Measurements from ENCODE around the gene SUMO2. TPM values are rescaled to one million over a fixed set of nuclear protein-coding genes. Genes with fewer than 3 reads are reported as not detected.
A peak's percentile ranks its signal among the peaks of the same experiment; 100 is the strongest.
"Not testable (repeated sequence)": the region's sequence is repeated elsewhere in the genome, so short reads cannot be mapped to it uniquely, and the experiment has no call there.

The SUMO2 gene
- polyA plus RNA-seq (2013, experiment 1 of 2; ENCODE audit: insufficient read length) = 440 TPM
- 444 TPM for polyA plus RNA-seq (2013, experiment 2 of 2; ENCODE audit: insufficient read length)

GRCh38 chr17:75182569-75183436, at the start of gene SUMO2:
Gene SUMO2, minus strand, starts transcription at chr17:75182959. Its CDS starts 125 bp downstream, at chr17:75182834.
- peak; percentile 96 for DNase-seq

DNA sequence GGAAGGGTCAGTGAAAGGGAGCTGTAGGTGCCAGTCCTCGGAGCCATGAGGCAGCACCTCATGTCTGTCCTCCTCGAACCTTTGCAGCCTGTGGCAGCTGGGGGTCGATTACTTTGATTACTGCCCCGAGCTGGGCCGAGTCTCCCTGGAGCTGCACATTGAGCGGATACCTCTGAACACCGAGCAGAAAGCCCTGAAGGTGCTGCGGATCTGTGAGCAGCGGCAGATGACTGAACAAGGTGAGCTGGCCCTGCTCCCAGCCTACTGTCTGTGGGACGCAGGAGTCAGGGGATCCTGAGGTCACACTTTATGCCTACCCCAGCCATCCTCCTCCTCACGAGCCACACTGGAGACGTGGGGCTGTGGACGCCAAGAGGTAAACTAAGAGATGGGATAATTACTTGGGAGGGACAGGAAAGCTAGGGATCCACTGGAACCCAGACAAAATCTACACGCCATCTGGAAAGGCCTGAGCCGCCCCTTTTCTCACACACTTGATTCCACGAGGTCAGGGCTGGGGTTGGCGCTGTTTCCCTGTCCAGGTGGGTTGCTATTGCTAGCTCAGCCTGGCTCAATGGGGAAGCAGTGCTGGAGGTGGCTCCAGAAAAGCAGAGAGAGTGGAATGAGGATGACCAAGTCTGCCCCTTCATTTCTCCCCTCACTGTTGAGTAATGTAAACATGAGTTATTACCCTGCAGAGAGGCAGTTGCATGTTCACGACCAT, 49.1 kb upstream of the SUMO2 start:
- DNase-seq = no peak

DNA sequence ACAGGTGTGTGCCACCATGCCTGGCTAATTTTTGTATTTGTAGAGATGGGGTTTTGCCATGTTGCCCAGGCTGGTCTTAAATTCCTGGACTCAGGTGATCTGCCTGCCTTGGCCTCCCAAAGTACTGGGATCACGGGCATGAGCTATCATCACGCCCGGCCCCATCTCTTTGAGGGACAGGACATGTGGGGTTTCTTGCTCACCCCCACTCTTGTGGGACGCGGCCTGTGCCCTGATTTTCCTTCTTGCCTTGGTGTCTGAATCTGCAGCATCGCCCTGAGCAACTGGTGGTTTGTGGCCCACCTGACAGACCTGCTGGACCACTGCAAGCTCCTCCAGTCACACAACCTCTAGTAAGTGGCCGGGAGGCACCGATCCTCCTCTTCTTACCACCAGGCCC, 48.3 kb upstream of the SUMO2 start:
- DNase-seq = no peak

- DNase-seq = no peak
These were observed 46.1 kb upstream of the SUMO2 start for GRCh38 chr17:75228847-75229246.

GRCh38 chr17:75228305-75228704, 45.5 kb upstream of the SUMO2 start:
- DNase-seq = no peak

GRCh38 chr17:75227729-75228128, 45.0 kb upstream of the SUMO2 start:
- DNase-seq = no peak

- no peak for DNase-seq
These were observed 42.3 kb upstream of the SUMO2 start for GRCh38 chr17:75225016-75225415.

GRCh38 chr17:75219815-75220214, 37.1 kb upstream of the SUMO2 start:
- no peak for DNase-seq

- DNase-seq = no peak
These were observed 35.4 kb upstream of the SUMO2 start for GRCh38 chr17:75218131-75218530.

DNA sequence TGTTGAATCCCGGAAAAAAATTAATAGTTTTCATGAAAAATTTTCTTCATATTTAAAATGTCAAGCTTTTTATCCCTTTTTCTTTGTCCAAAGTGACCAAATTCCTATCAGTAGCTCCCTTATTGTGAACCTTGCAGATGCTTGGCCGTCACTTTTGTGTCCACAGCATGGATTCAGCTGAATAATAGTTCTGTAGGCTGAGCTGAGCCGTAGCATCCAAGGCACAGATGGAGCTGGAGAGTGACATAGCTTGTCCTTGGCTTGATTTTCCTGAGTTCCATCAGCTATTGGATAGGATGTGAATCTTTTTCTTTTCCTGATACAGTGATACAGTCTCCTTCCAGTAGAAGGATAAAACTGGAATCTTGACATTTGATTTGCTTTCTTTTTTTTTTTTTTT, 26.3 kb upstream of the SUMO2 start:
- no peak for DNase-seq

DNA sequence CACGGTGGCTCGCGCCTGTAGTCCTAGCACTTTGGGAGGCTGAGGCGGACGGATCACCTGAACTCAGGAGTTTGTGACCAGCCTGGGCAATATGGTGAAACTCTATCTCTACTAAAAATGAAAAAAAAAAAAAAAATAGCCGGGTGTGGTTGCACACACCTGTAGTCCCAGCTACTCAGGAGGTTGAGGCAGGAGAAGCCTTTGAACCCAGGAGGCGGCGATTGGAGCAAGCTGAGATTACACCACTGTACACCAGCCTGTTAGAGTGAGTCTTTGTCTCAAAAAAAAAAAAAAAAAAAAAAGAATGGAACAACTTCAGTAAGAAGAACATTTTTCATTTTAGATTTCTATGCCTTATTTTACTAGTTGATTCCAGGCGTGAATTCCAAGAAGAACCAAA, 25.4 kb upstream of the SUMO2 start:
- no peak for DNase-seq

DNA sequence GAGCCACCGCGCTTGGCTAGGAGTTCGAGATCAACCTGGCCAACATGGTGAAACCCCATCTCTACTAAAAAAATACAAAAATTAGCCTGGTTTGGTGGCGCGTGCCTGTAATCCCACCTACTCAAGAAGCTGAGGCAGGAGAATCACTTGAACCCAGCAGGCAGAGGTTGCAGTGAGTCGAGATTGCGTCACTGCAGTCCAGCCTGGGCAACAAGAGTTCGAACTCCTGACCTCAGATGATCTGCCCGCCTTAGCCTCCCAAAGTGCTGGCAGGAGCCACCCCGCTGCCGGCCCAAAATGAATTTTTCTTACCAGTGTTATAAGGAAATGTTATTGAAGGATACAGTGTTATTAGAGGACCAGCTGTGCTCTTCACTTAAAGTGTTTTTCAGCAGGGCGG, 25.0 kb upstream of the SUMO2 start:
- DNase-seq = no peak

DNA sequence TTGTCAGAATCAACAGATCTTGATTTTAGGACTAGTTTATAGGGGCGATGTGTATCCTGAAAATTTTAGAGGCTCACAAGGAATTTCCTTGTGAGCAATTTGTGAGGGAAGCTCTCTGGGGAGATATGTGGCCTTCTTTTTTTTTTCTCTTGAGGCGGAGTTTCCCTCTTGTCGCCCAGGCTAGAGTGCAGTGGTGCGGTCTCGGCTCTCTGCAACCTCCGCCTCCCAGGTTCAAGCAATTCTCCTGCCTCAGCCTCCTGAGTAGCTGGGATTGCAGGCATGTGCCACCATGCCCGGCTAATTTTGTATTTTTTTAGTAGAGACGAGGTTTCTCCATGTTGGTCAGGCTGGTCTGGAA, 24.3 kb upstream of the SUMO2 start:
- not testable (repeated sequence) for DNase-seq

DNA sequence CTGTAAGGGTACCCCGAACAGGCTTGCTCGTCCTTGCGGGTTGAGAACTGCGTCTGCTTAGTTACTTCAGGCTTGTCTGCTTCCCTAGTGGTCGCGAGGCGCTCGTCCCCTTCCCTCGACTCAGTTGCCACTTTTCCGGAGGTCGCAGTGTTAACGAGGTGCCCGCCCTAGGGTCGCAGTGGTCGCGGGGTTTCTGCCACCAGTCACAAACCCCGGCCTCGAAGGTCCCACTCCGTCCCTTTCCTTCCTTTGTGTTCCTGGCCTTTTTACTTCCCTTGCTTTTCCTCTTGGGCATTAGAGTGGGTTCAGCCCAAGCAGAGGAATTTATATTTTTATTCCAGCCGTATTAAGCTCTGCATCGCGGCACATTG, 23.0 kb upstream of the SUMO2 start:
- DNase-seq = no peak

GRCh38 chr17:75205037-75205792, 22.5 kb upstream of the SUMO2 start, which contains the start of gene NUP85:
Gene NUP85, plus strand, starts transcription at chr17:75205679. Its CDS starts 83 bp downstream, at chr17:75205762.
- DNase-seq = peak; percentile 93

- DNase-seq = no peak
These were observed 17.3 kb upstream of the SUMO2 start for GRCh38 chr17:75199886-75200618.

DNA sequence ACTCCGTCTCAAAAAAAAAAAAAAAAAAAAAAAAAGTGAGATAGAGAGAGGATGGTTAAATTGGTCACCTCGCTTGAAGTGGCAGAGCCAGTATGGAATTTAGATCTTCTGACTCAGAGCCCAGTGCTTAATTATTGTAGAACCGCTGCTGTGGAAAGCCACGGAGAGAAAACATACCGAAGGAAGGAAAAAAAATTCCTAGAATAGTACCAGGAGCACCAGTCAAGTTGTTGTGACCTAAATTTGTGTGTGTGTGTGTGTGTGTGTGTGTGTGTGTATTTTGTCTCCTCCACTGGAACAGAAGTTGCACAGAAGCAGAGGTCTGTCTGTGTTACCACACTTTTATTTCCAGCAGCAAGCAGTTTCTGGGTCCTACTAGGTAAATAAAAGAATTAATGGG, 12.1 kb upstream of the SUMO2 start:
- DNase-seq = peak; percentile 47

- DNase-seq = peak; percentile 37
These were observed 8.8 kb upstream of the SUMO2 start for GRCh38 chr17:75191584-75191983.

- no peak for DNase-seq
These were observed 5.9 kb upstream of the SUMO2 start for GRCh38 chr17:75188614-75189013.

- DNase-seq = no peak
These were observed 1.5 kb upstream of the SUMO2 start for GRCh38 chr17:75183999-75184884.

- DNase-seq = no peak
These were observed 515 bp downstream of the SUMO2 start for GRCh38 chr17:75182319-75182568.
